ENCODE measurements around the gene TBX18. TPM values are rescaled to one million over a fixed set of nuclear protein-coding genes. Genes with fewer than 3 reads are reported as not detected.

The TBX18 gene
- total and polyA plus RNA-seq, 2 of the 4 experiments (the other 2 are of a cell fraction): 0.86 to 1.3 TPM

GRCh38 chr6:84791927-84792326, 27.5 kb upstream of the TBX18 start:
- in situ Hi-C loops (cut with MboI; ENCODE audit: low sequenced_read_pairs) (no loop called here), dilution Hi-C loops (cut with HindIII; ENCODE audit: low sequenced_read_pairs, unreplicated experiment) (no loop called here), intact Hi-C loops (cut with micrococcal nuclease) (no loop called here)
- ATAC-seq (ENCODE audit: low read depth): no peak
- no TSS peak for BruUV-seq (replicated peaks)
- Histone ChIP-seq H3K23ac (ENCODE audit: low read depth, low read length) (no peak overlapping the region), H2BK120ac (ENCODE audit: low read depth, low read length) (no peak overlapping the region), H3K36me3 (ENCODE audit: control insufficient read depth, insufficient read depth, low read length) (no peaks in the 10 kb centered on the region), H3K4me3 (ENCODE audit: insufficient read depth, low read depth, low read length) (no peak overlapping the region), H3K27me3 (ENCODE audit: control insufficient read depth, insufficient read depth, low read length) (no peaks in the 10 kb centered on the region), H4K5ac (ENCODE audit: low read depth, low read length) (no peak overlapping the region), H2AK9ac (replicated peaks; ENCODE audit: low read depth, low read length, poor library complexity) (no peak overlapping the region), H4K8ac (ENCODE audit: low read depth in 2 of 2, low read length in 2 of 2) (no peak overlapping the region), H2BK5ac (ENCODE audit: low read depth, low read length, poor library complexity, severe bottlenecking) (no peak overlapping the region), H3K9me3 (ENCODE audit: control insufficient read depth, insufficient read depth, low read length) (no peaks in the 10 kb centered on the region), H3K4ac (ENCODE audit: low read depth, low read length) (no peak overlapping the region), H3K14ac (replicated peaks; ENCODE audit: low read depth, low read length) (no peak overlapping the region), H2AFZ (replicated peaks; ENCODE audit: low read length, poor library complexity) (no peak overlapping the region), H3K4me2 (ENCODE audit: low read depth, low read length) (no peak overlapping the region), H3K9me1 (ENCODE audit: insufficient read depth, low read length) (no peaks in the 10 kb centered on the region), H4K20me1 (ENCODE audit: insufficient read depth, low read length) (no peaks in the 10 kb centered on the region), H3K4me1 (ENCODE audit: control insufficient read depth, insufficient read depth, low read length) (no peaks in the 10 kb centered on the region), H3K18ac (ENCODE audit: low read depth, low read length) (no peak overlapping the region), H2AK5ac (ENCODE audit: low read depth, low read length) (no peak overlapping the region), H3K9ac (ENCODE audit: low read depth, low read length) (no peak overlapping the region), H3K27ac (ENCODE audit: insufficient read depth, low read length) (no peak overlapping the region), H3K56ac (ENCODE audit: extremely low read depth, insufficient read depth, low read length) (no peak overlapping the region), H2BK20ac (ENCODE audit: low read depth, low read length) (no peak overlapping the region), H2BK15ac (ENCODE audit: low read depth, low read length) (no peak overlapping the region), H3K79me1 (ENCODE audit: low read depth in 1 of 2, low read length in 2 of 2) (no peaks in the 10 kb centered on the region), H4K91ac (ENCODE audit: insufficient read depth, low read depth, low read length) (no peak overlapping the region)
- no peak for DNase-seq
- WGBS, 2 experiments (ENCODE audit: extremely low coverage in 2 of 2, insufficient read length in 1 of 2): no CpG with 5 or more reads among the region's 1 CpG
- TF ChIP-seq NFE2L2 (IDR thresholded peaks at IDR 0.05; ENCODE audit: low read depth, low read length): no peak
- TF ChIP-seq RCOR1 (IDR thresholded peaks at IDR 0.05; ENCODE audit: insufficient replicate concordance, low read length): no peak
- no peak for TF ChIP-seq FOS (IDR thresholded peaks at IDR 0.05; ENCODE audit: low read depth, low read length)
- TF ChIP-seq POLR2A (IDR thresholded peaks at IDR 0.05; ENCODE audit: low read depth, low read length): no peak
- no peak for TF ChIP-seq CEBPB (IDR thresholded peaks at IDR 0.05; ENCODE audit: low read depth, low read length)
- TF ChIP-seq MXI1 (IDR thresholded peaks at IDR 0.05; ENCODE audit: borderline replicate concordance, low read depth, low read length): no peak
- no peak for TF ChIP-seq RAD21 (IDR thresholded peaks at IDR 0.05; ENCODE audit: low read length)
- no peak for TF ChIP-seq BHLHE40 (IDR thresholded peaks at IDR 0.05; ENCODE audit: low read depth, low read length)
- TF ChIP-seq RFX5 (IDR thresholded peaks at IDR 0.05; ENCODE audit: low read depth, low read length): no peak
- TF ChIP-seq MAZ (IDR thresholded peaks at IDR 0.05; ENCODE audit: borderline replicate concordance, low read depth, low read length): no peak
- TF ChIP-seq MAFK (IDR thresholded peaks at IDR 0.05; ENCODE audit: low read depth, low read length): no peak
- no peak for TF ChIP-seq USF2 (IDR thresholded peaks at IDR 0.05; ENCODE audit: low read depth, low read length)
- no peak for TF ChIP-seq ELK1 (IDR thresholded peaks at IDR 0.05; ENCODE audit: borderline replicate concordance, low read depth, low read length)
- TF ChIP-seq CTCF (conservative IDR thresholded peaks at IDR 0.05; ENCODE audit: low read depth, low read length): no peak
- TF ChIP-seq SMC3 (IDR thresholded peaks at IDR 0.05; ENCODE audit: low read depth, low read length): no peak
- no peak for TF ChIP-seq CHD1 (IDR thresholded peaks at IDR 0.05; ENCODE audit: low read depth, low read length)
- CTCF ChIA-PET: no interaction called here
- POLR2A ChIA-PET (ENCODE audit: unreplicated experiment): no interaction called here
